A673 (cell line): ENCODE measurements around the gene PYY.

Experiments
- EZH2 ChIP-seq: fragments of 200-600 bp; sonication (generic); IDR thresholded peaks from 2 replicates; pipeline ENCODE4 v1.6.1; 2017; ENCODE audit warnings: borderline replicate concordance, low read depth, mild to moderate bottlenecking, mixed read lengths, antibody characterized with exemption, low read length; ENCODE audit not compliant: poor library complexity, severe bottlenecking
- TF ChIP-seq, protein P1 (sequence below): fragments of 300-800, 200-600 bp; sonication (generic); conservative IDR thresholded peaks from 2 replicates; pipeline ENCODE4 v1.5.1; 2017; ENCODE audit warnings: low read depth, mild to moderate bottlenecking, antibody characterized with exemption, low read length, moderate library complexity, mixed read lengths

DNA sequence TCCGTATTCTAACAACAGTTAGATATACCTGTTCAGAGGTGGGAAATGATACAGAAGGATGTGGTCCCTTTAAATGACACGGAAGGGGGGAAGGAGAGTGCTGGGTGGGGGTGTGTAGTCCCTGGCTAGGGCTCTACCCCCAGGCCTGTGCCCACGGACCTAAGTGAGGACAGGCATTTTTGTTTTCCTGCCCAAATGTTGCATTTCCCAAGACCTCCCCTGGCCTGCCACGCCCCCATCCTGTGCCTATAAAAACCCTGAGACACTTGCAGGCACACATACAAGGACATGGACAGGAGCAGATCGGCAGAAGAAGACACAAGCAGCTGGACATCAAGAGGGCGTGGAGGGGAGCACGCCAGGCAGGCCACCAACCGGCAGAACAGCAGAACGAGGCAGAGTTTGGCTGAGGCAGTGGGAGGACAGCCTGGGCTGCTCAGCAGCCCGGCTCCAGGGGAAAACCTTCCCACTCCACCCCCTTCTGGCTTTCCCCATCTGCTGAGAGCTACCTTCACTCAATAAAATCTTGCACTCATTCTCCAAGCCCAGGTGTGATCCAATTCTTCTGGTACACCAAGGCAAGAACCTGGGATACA, 33.1 kb downstream of the PYY start:
- TF ChIP-seq, protein P1, sequence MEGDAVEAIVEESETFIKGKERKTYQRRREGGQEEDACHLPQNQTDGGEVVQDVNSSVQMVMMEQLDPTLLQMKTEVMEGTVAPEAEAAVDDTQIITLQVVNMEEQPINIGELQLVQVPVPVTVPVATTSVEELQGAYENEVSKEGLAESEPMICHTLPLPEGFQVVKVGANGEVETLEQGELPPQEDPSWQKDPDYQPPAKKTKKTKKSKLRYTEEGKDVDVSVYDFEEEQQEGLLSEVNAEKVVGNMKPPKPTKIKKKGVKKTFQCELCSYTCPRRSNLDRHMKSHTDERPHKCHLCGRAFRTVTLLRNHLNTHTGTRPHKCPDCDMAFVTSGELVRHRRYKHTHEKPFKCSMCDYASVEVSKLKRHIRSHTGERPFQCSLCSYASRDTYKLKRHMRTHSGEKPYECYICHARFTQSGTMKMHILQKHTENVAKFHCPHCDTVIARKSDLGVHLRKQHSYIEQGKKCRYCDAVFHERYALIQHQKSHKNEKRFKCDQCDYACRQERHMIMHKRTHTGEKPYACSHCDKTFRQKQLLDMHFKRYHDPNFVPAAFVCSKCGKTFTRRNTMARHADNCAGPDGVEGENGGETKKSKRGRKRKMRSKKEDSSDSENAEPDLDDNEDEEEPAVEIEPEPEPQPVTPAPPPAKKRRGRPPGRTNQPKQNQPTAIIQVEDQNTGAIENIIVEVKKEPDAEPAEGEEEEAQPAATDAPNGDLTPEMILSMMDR, result no peak
- no peak for TF ChIP-seq EZH2
